ENCODE results near the gene TMEM154. TPM values are rescaled to one million over a fixed set of nuclear protein-coding genes. Genes with fewer than 3 reads are reported as not detected.

TMEM154 gene
- polyA plus RNA-seq, 1 donor (not counting 4 experiments of a cell fraction or from before 2014, with no cell fraction given) = 106 TPM

- peaks cover 13% of the 10 kb centered on the region for H4K20me1 ChIP-seq (ENCODE audit: control insufficient read depth, extremely low read depth, insufficient read depth, low read length)
- no peak overlapping the region for H2AFZ ChIP-seq (ENCODE audit: control insufficient read depth, low read length)
- no peak for DNase-seq (ENCODE audit: low read depth, low spot score)
- no peak overlapping the region for H3K27ac ChIP-seq (ENCODE audit: control insufficient read depth, insufficient read depth, low read length)
- FAIRE-seq = no peak
- H3K27me3 ChIP-seq (ENCODE audit: control insufficient read depth, extremely low read depth, insufficient read depth, low read length) = no peaks in the 10 kb centered on the region
- H3K9ac ChIP-seq (ENCODE audit: control insufficient read depth, extremely low read depth, insufficient read depth, low read length) = no peak overlapping the region
- no peak overlapping the region for H3K4me3 ChIP-seq (ENCODE audit: control insufficient read depth in 2 of 3, extremely low read depth in 1 of 3, insufficient read depth in 2 of 3, low read depth in 1 of 3, low read length in 3 of 3)
- TF ChIP-seq, protein P1, sequence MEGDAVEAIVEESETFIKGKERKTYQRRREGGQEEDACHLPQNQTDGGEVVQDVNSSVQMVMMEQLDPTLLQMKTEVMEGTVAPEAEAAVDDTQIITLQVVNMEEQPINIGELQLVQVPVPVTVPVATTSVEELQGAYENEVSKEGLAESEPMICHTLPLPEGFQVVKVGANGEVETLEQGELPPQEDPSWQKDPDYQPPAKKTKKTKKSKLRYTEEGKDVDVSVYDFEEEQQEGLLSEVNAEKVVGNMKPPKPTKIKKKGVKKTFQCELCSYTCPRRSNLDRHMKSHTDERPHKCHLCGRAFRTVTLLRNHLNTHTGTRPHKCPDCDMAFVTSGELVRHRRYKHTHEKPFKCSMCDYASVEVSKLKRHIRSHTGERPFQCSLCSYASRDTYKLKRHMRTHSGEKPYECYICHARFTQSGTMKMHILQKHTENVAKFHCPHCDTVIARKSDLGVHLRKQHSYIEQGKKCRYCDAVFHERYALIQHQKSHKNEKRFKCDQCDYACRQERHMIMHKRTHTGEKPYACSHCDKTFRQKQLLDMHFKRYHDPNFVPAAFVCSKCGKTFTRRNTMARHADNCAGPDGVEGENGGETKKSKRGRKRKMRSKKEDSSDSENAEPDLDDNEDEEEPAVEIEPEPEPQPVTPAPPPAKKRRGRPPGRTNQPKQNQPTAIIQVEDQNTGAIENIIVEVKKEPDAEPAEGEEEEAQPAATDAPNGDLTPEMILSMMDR (optimal IDR thresholded peaks at IDR 0.05 in 1 of 3, IDR thresholded peaks at IDR 0.05 in 1 of 3, conservative IDR thresholded peaks at IDR 0.05 in 1 of 3; ENCODE audit: extremely low read depth in 1 of 3, insufficient read depth in 2 of 3, low read length in 3 of 3) = no peak
- TF ChIP-seq EZH2 (IDR thresholded peaks at IDR 0.05; ENCODE audit: low read length) = no peak
- H3K9me3 ChIP-seq (ENCODE audit: control insufficient read depth, low read depth, low read length) = no peaks in the 10 kb centered on the region
- H3K9me1 ChIP-seq (ENCODE audit: control insufficient read depth, extremely low read depth, insufficient read depth, low read length) = peaks cover 2% of the 10 kb centered on the region
- dilution Hi-C loops (cut with MboI; ENCODE audit: extremely low pct_ligation_motif_present, low sequenced_read_pairs) = no loop called here
- no peak overlapping the region for H3K4me2 ChIP-seq (ENCODE audit: control insufficient read depth, extremely low read depth, insufficient read depth, low read depth, low read length)
- H3K4me1 ChIP-seq (ENCODE audit: control insufficient read depth, extremely low read depth, insufficient read depth, low read length) = peaks cover 13% of the 10 kb centered on the region
- peaks cover 44% of the 10 kb centered on the region for H3K79me2 ChIP-seq (ENCODE audit: control insufficient read depth, insufficient read depth, low read length)
- H3K36me3 ChIP-seq (ENCODE audit: control insufficient read depth in 2 of 2, extremely low read depth in 1 of 2, insufficient read depth in 2 of 2, low read length in 2 of 2) = peaks cover 24 to 34% of the 10 kb centered on the region in 2 experiments
Measured at GRCh38 chr4:152652102-152652501, 27.7 kb downstream of the TMEM154 start.

- Histone ChIP-seq H2AFZ (ENCODE audit: control insufficient read depth, low read length) (no peak overlapping the region), H3K9me3 (ENCODE audit: control insufficient read depth, low read depth, low read length) (no peaks in the 10 kb centered on the region), H3K36me3 (ENCODE audit: control insufficient read depth in 2 of 2, extremely low read depth in 1 of 2, insufficient read depth in 2 of 2, low read length in 2 of 2) (peaks cover 29 to 36% of the 10 kb centered on the region in 2 experiments), H3K9ac (ENCODE audit: control insufficient read depth, extremely low read depth, insufficient read depth, low read length) (no peak overlapping the region), H4K20me1 (ENCODE audit: control insufficient read depth, extremely low read depth, insufficient read depth, low read length) (peaks cover 13% of the 10 kb centered on the region), H3K4me3 (ENCODE audit: control insufficient read depth in 2 of 3, extremely low read depth in 1 of 3, insufficient read depth in 2 of 3, low read depth in 1 of 3, low read length in 3 of 3) (no peak overlapping the region), H3K4me2 (ENCODE audit: control insufficient read depth, extremely low read depth, insufficient read depth, low read depth, low read length) (no peak overlapping the region), H3K27ac (ENCODE audit: control insufficient read depth, insufficient read depth, low read length) (no peak overlapping the region), H3K79me2 (ENCODE audit: control insufficient read depth, insufficient read depth, low read length) (peaks cover 39% of the 10 kb centered on the region), H3K4me1 (ENCODE audit: control insufficient read depth, extremely low read depth, insufficient read depth, low read length) (peaks cover 13% of the 10 kb centered on the region), H3K9me1 (ENCODE audit: control insufficient read depth, extremely low read depth, insufficient read depth, low read length) (peaks cover 2% of the 10 kb centered on the region), H3K27me3 (ENCODE audit: control insufficient read depth, extremely low read depth, insufficient read depth, low read length) (no peaks in the 10 kb centered on the region)
- DNase-seq (ENCODE audit: low read depth, low spot score) = no peak
- peak; percentile 69 for FAIRE-seq
- dilution Hi-C loops (cut with MboI; ENCODE audit: extremely low pct_ligation_motif_present, low sequenced_read_pairs) = no loop called here
- TF ChIP-seq EZH2 (IDR thresholded peaks at IDR 0.05; ENCODE audit: low read length) = no peak
- TF ChIP-seq, protein P1 (optimal IDR thresholded peaks at IDR 0.05 in 1 of 3, IDR thresholded peaks at IDR 0.05 in 1 of 3, conservative IDR thresholded peaks at IDR 0.05 in 1 of 3; ENCODE audit: extremely low read depth in 1 of 3, insufficient read depth in 2 of 3, low read length in 3 of 3) = no peak
Measured at GRCh38 chr4:152651473-152652060, 28.2 kb downstream of the TMEM154 start.
